IMR-90 (cell line): ENCODE measurements around the gene FOXP1. TPM values are rescaled to one million over a fixed set of nuclear protein-coding genes. Genes with fewer than 3 reads are reported as not detected.

Experiments
- ATAC-seq: fragments of 200-7000 bp; cut with Tn5 transposase; 2 replicates; pipeline ENCODE4 v1.9.1; 2020; ENCODE audit warnings: low read depth, mild to moderate bottlenecking, moderate library complexity
- BruUV-seq: library from RNA; stranded (reverse); fragments of 400-500 nt; replicated peaks from 2 replicates; lab custom pipeline; 2021; lab: Mats Ljungman, UMichigan
- CTCF ChIA-PET: fragments of 300-600 bp; formaldehyde crosslinking; extraction: SDS; loops from one replicate; lab custom pipeline; 2021; ENCODE audit warnings: antibody characterized with exemption; lab: Yijun Ruan, JAX
- POLR2A ChIA-PET: fragments of 300-600 bp; sonication (Branson Sonifier 250); formaldehyde crosslinking; loops from one replicate; lab custom pipeline; 2022; ENCODE audit warnings: antibody characterized with exemption; ENCODE audit not compliant: unreplicated experiment; lab: Charles Lee
- DNase-seq: peaks from one replicate; pipeline ENCODE4 v3.0.0; 2013
- H2AFZ ChIP-seq: replicated peaks from 2 replicates; pipeline ENCODE3; 2013; ENCODE audit warnings: low read length, mild to moderate bottlenecking; ENCODE audit not compliant: poor library complexity
- H2AK5ac ChIP-seq: 2 replicates; pipeline ENCODE4 v1.6.1; 2013; ENCODE audit warnings: low read depth, low read length, inconsistent platforms
- H2AK9ac ChIP-seq: replicated peaks from 2 replicates; pipeline ENCODE3; 2013; ENCODE audit warnings: mild to moderate bottlenecking, low read depth, low read length, moderate library complexity; ENCODE audit not compliant: poor library complexity
- H2BK120ac ChIP-seq: 2 replicates; pipeline ENCODE4 v1.6.1; 2013; ENCODE audit warnings: low read depth, low read length, inconsistent platforms
- H2BK15ac ChIP-seq: 3 replicates; pipeline ENCODE4 v1.6.1; 2013; ENCODE audit warnings: low read depth, low read length, inconsistent platforms
- H2BK20ac ChIP-seq: 2 replicates; pipeline ENCODE4 v1.6.1; 2013; ENCODE audit warnings: low read depth, mild to moderate bottlenecking, inconsistent platforms, low read length, moderate library complexity
- H2BK5ac ChIP-seq: 2 replicates; pipeline ENCODE4 v1.6.1; 2013; ENCODE audit warnings: mild to moderate bottlenecking, low read depth, low read length, inconsistent platforms; ENCODE audit not compliant: poor library complexity, severe bottlenecking
- H3K14ac ChIP-seq: replicated peaks from 2 replicates; pipeline ENCODE4 v1.6.1; 2013; ENCODE audit warnings: low read depth, low read length, inconsistent platforms
- H3K18ac ChIP-seq: 2 replicates; pipeline ENCODE4 v1.6.1; 2013; ENCODE audit warnings: low read depth, low read length, control low read depth
- H3K23ac ChIP-seq: 2 replicates; pipeline ENCODE4 v1.6.1; 2013; ENCODE audit warnings: low read depth, low read length, inconsistent platforms
- H3K27ac ChIP-seq: 2 replicates; pipeline ENCODE4 v1.5.1; 2013; ENCODE audit warnings: mild to moderate bottlenecking, control low read depth, low read length; ENCODE audit not compliant: insufficient read depth
- H3K27me3 ChIP-seq: 2 replicates; pipeline ENCODE4 v1.6.1; 2013; ENCODE audit warnings: low read length; ENCODE audit not compliant: control insufficient read depth, insufficient read depth
- H3K36me3 ChIP-seq: 2 replicates; pipeline ENCODE4 v1.6.1; 2013; ENCODE audit warnings: low read length, mixed read lengths; ENCODE audit not compliant: control insufficient read depth, insufficient read depth
- H3K4ac ChIP-seq: 2 replicates; pipeline ENCODE4 v1.6.1; 2013; ENCODE audit warnings: low read depth, low read length, inconsistent platforms
- H3K4me1 ChIP-seq: 2 replicates; pipeline ENCODE4 v1.6.1; 2013; ENCODE audit warnings: low read length, mixed read lengths; ENCODE audit not compliant: control insufficient read depth, insufficient read depth
- H3K4me2 ChIP-seq: 2 replicates; pipeline ENCODE4 v1.6.1; 2013; ENCODE audit warnings: low read depth, mild to moderate bottlenecking, control low read depth, low read length, moderate library complexity
- H3K4me3 ChIP-seq: 2 replicates; pipeline ENCODE4 v1.5.1; 2013; ENCODE audit warnings: low read depth, mild to moderate bottlenecking, control low read depth, low read length, moderate library complexity; ENCODE audit not compliant: insufficient read depth
- H3K56ac ChIP-seq: 2 replicates; pipeline ENCODE4 v1.6.1; 2013; ENCODE audit warnings: low read length, inconsistent platforms; ENCODE audit not compliant: insufficient read depth; ENCODE audit errors: extremely low read depth
- H3K79me1 ChIP-seq, 2 experiments: 2 replicates each; pipeline ENCODE4 v1.6.1; 2013; ENCODE audit warnings: low read length in 2 of 2, inconsistent platforms in 1 of 2, low read depth in 1 of 2
- H3K9ac ChIP-seq: 2 replicates; pipeline ENCODE4 v1.6.1; 2013; ENCODE audit warnings: low read depth, low read length, control low read depth
- H3K9me1 ChIP-seq: 2 replicates; pipeline ENCODE4 v1.6.1; 2013; ENCODE audit warnings: low read length, inconsistent platforms; ENCODE audit not compliant: insufficient read depth
- H3K9me3 ChIP-seq: 2 replicates; pipeline ENCODE4 v1.6.1; 2013; ENCODE audit warnings: low read length; ENCODE audit not compliant: control insufficient read depth, insufficient read depth
- H4K20me1 ChIP-seq: 2 replicates; pipeline ENCODE4 v1.6.1; 2013; ENCODE audit warnings: low read length, inconsistent platforms; ENCODE audit not compliant: insufficient read depth
- H4K5ac ChIP-seq: 2 replicates; pipeline ENCODE4 v1.6.1; 2013; ENCODE audit warnings: mild to moderate bottlenecking, low read depth, low read length, control low read depth
- H4K8ac ChIP-seq, 2 experiments: 2 replicates each; pipeline ENCODE4 v1.6.1; 2013; ENCODE audit warnings: low read depth in 2 of 2, low read length in 2 of 2, control low read depth in 1 of 2, inconsistent platforms in 1 of 2
- H4K91ac ChIP-seq: 2 replicates; pipeline ENCODE4 v1.6.1; 2013; ENCODE audit warnings: low read depth, low read length, inconsistent platforms; ENCODE audit not compliant: insufficient read depth
- BHLHE40 ChIP-seq: fragments of 150-350 bp; IDR thresholded peaks from 2 replicates; pipeline ENCODE4 v1.6.1; 2016; ENCODE audit warnings: mild to moderate bottlenecking, low read depth, low read length
- FOS ChIP-seq: fragments of 150-350 bp; IDR thresholded peaks from 2 replicates; pipeline ENCODE4 v1.6.1; 2016; ENCODE audit warnings: low read depth, low read length
- MAFK ChIP-seq: IDR thresholded peaks from 2 replicates; pipeline ENCODE4 v1.6.1; 2012; ENCODE audit warnings: low read depth, low read length, improper control_type of control experiment
- RFX5 ChIP-seq: IDR thresholded peaks from 2 replicates; pipeline ENCODE4 v1.8.0; 2012; ENCODE audit warnings: low read depth, mild to moderate bottlenecking, low read length, moderate library complexity
- WGBS, 2 experiments: methylation state at CpG; one replicate each; pipeline versions ENCODE4 v1.1.5 to v1.1.7; 2013; ENCODE audit warnings: missing lambda C conversion rate in 2 of 2; ENCODE audit not compliant: insufficient read length in 1 of 2; ENCODE audit errors: extremely low coverage in 2 of 2; 5-methylcytosine and 5-hydroxymethylcytosine counted together
- dilution Hi-C: fragments of 300-500 bp; cut with HindIII; formaldehyde crosslinking; loops from one replicate; pipeline ENCODE4 v1.14.3; 2018; ENCODE audit warnings: low sequenced_read_pairs; ENCODE audit not compliant: unreplicated experiment
- in situ Hi-C: fragments of 300-500 bp; cut with MboI; formaldehyde crosslinking; loops from 3 replicates; pipeline ENCODE4 v1.14.3; 2019; ENCODE audit warnings: low sequenced_read_pairs, inconsistent platforms, mixed read lengths
- intact Hi-C: fragments of 100-400 bp; cut with micrococcal nuclease; formaldehyde crosslinking; loops from 2 replicates; pipeline ENCODE4 v1.10.0; 2022
- polyA plus RNA-seq, 3 experiments: library from polyadenylated mRNA; depleted of rRNA; stranded (reverse); fragments of >200 nt; gene quantifications; 2 replicates each; pipeline ENCODE4 v1.2.3, GENCODE V29; 2012; ENCODE audit warnings: low replicate concordance in 1 of 3
- total RNA-seq: library from RNA; depleted of rRNA; stranded (reverse); fragments of >200 nt; gene quantifications from 2 replicates; pipeline ENCODE4 v1.2.3, GENCODE V29; 2012
- TF ChIP-seq, protein P1 (sequence below): conservative IDR thresholded peaks from 2 replicates; pipeline ENCODE4 v1.5.1; 2012; ENCODE audit warnings: mild to moderate bottlenecking, low read depth, low read length, improper control_type of control experiment

Gene FOXP1
- total and polyA plus RNA-seq, 2 of the 4 experiments (the other 2 are of a cell fraction): 37.0 to 132 TPM

DNA sequence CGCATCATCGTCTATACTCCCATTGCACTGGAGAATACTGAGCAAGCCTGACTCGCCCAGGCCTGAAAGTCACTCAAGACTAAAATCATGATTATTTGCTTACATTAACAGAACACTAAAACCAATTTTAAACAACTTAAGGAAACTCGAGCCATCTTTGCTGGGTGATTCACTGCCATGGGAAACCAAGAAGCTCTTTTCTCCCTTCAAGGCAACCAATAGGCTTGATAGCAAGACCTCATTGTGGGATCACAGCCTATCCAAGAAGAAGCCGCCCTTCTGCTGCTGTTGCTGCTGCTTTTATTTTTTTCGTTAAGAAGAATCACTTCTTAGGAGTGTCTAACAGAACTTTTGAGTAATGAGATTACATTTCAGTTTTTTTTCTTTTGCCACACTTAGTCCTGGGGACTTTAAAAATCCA is 479.4 kb downstream of the FOXP1 start:
- Histone ChIP-seq H2BK5ac (peak overlapping the region; percentile 92), H3K4me2 (peak overlapping the region; percentile 69), H3K18ac (peak overlapping the region; percentile 95), H4K8ac (peak overlapping the region in 1 of 2 experiments; percentile 43; a peak in 2 of 4 replicates), H2AFZ (no peak overlapping the region), H3K4ac (peak overlapping the region; percentile 94; the same call in 1 of the 2 replicates), H3K79me1 (peaks cover 30 to 72% of the 10 kb centered on the region in 2 experiments), H3K9me1 (peaks cover 10% of the 10 kb centered on the region), H3K4me3 (no peak overlapping the region), H2AK5ac (no peak overlapping the region), H3K9me3 (no peaks in the 10 kb centered on the region), H2BK20ac (peak overlapping the region; percentile 36; the same call in 1 of the 2 replicates), H4K20me1 (no peaks in the 10 kb centered on the region), H3K4me1 (peaks cover 37% of the 10 kb centered on the region), H2AK9ac (no peak overlapping the region), H2BK15ac (no peak overlapping the region), H3K27me3 (no peaks in the 10 kb centered on the region), H4K5ac (peak overlapping the region; percentile 78), H3K14ac (no peak overlapping the region), H2BK120ac (peak overlapping the region; percentile 91; the same call in 1 of the 2 replicates), H3K23ac (no peak overlapping the region; the same call in 1 of the 2 replicates), H3K9ac (no peak overlapping the region), H3K27ac (peak overlapping the region; percentile 57; the same call in 1 of the 2 replicates), H3K56ac (no peak overlapping the region), H3K36me3 (no peaks in the 10 kb centered on the region; the same call in 1 of the 2 replicates), H4K91ac (no peak overlapping the region)
- peak; percentile 99 for DNase-seq
- in situ Hi-C loops: no loop called here
- CTCF ChIA-PET: no interaction called here
- intact Hi-C loops: loop anchor here (10.0 kb wide), 2 partner anchors 119 to 581 kb away; no protein-coding TSS in a partner anchor
- POLR2A ChIA-PET: interaction anchor here (0.6 kb wide), 2 partner anchors 12 to 24 kb away, joined by 3 read pairs; no protein-coding TSS in a partner anchor
- WGBS, 2 experiments: 32% methylated on average over 3 of the region's 6 CpGs; no CpG with 5 or more reads in 1 of the 2 experiments
- dilution Hi-C loops: no loop called here
- no TSS peak for BruUV-seq
- TF ChIP-seq FOS (0 out of 2 replicates have a peak, but pooled peaks have one; percentile 26), MAFK (0 out of 2 replicates have a peak, but pooled peaks have one; percentile 43), RFX5 (peak; percentile 32; the same call in 1 of the 2 replicates), BHLHE40 (no peak)
- TF ChIP-seq, protein P1, sequence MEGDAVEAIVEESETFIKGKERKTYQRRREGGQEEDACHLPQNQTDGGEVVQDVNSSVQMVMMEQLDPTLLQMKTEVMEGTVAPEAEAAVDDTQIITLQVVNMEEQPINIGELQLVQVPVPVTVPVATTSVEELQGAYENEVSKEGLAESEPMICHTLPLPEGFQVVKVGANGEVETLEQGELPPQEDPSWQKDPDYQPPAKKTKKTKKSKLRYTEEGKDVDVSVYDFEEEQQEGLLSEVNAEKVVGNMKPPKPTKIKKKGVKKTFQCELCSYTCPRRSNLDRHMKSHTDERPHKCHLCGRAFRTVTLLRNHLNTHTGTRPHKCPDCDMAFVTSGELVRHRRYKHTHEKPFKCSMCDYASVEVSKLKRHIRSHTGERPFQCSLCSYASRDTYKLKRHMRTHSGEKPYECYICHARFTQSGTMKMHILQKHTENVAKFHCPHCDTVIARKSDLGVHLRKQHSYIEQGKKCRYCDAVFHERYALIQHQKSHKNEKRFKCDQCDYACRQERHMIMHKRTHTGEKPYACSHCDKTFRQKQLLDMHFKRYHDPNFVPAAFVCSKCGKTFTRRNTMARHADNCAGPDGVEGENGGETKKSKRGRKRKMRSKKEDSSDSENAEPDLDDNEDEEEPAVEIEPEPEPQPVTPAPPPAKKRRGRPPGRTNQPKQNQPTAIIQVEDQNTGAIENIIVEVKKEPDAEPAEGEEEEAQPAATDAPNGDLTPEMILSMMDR: no peak
- peak; percentile 74 for ATAC-seq
